Measurements from ENCODE around the gene SEMA4G. TPM values are rescaled to one million over a fixed set of nuclear protein-coding genes. Genes with fewer than 3 reads are reported as not detected.

Gene SEMA4G
- total and polyA plus RNA-seq, 2 experiments from 2014 or later: 5.3 to 8.5 TPM

DNA sequence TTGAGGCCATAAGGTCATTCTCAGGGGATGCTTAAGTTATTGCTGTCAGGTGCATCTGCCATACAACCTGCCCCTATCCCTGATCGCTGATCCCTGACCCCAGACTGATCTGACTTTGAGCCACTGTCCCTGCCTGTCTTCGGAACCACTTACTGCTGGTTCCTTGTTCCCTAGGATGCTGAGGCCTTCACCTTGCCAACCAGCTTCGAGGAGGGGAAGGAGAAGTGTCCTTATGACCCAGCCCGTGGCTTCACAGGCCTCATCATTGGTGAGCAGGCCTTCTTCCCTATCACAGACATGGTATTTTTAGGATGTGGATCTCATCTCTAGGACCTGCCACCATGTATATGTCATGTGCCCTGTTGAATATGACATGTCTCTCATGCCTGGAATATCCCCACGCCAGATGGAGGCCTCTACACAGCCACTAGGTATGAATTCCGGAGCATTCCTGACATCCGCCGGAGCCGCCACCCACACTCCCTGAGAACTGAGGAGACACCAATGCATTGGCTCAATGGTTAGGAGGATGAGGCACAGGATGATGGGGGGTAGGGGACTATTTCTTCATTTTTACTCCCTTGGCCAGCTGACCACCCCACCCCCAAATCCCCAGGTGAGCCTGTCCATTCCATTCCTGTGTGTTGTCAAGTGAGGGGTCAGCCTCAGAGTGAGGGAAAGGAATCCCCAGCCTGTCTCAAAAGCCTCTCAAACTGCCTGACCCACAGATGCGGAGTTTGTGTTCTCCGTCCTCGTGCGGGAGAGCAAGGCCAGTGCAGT lies 9.0 kb downstream of the SEMA4G start:
- Histone ChIP-seq H3K27ac (ENCODE audit: low read depth) (no peak overlapping the region), H3K36me3 (ENCODE audit: insufficient read depth) (no peaks in the 10 kb centered on the region), H3K27me3 (ENCODE audit: insufficient read depth) (no peaks in the 10 kb centered on the region), H3K4me3 (no peak overlapping the region), H3F3A (replicated peaks; ENCODE audit: low read depth) (no peaks in the 10 kb centered on the region), H3K4me2 (no peak overlapping the region), H2AFZ (no peak overlapping the region), H3K4me1 (ENCODE audit: insufficient read depth) (no peaks in the 10 kb centered on the region), H4K20me1 (replicated peaks; ENCODE audit: insufficient read depth) (no peaks in the 10 kb centered on the region), H3K9me2 (ENCODE audit: insufficient read depth) (no peaks in the 10 kb centered on the region), H3K79me2 (replicated peaks; ENCODE audit: insufficient read depth) (no peaks in the 10 kb centered on the region)
- Mint-ChIP-seq H3K4me3 (no peak overlapping the region), H3K27ac (no peak overlapping the region), H3K27me3 (ENCODE audit: insufficient read depth, low read depth, poor library complexity) (peaks cover 7% of the 10 kb centered on the region), H3K4me1 (peaks cover 6% of the 10 kb centered on the region; the same call in 2 of the 3 replicates), H3K9me3 (no peaks in the 10 kb centered on the region), H3K36me3 (ENCODE audit: low read depth) (peaks cover 3% of the 10 kb centered on the region; the same call in 1 of the 3 replicates)
- ATAC-seq: no peak
- DNase-seq (ENCODE audit: low spot score): no peak
- no peak for TF ChIP-seq NANOG (IDR thresholded peaks at IDR 0.05; ENCODE audit: borderline replicate concordance)
- TF ChIP-seq, protein P1, sequence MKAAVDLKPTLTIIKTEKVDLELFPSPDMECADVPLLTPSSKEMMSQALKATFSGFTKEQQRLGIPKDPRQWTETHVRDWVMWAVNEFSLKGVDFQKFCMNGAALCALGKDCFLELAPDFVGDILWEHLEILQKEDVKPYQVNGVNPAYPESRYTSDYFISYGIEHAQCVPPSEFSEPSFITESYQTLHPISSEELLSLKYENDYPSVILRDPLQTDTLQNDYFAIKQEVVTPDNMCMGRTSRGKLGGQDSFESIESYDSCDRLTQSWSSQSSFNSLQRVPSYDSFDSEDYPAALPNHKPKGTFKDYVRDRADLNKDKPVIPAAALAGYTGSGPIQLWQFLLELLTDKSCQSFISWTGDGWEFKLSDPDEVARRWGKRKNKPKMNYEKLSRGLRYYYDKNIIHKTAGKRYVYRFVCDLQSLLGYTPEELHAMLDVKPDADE (IDR thresholded peaks at IDR 0.05): no peak
- TF ChIP-seq ZNF114 (CRISPR knock-in tag; IDR thresholded peaks at IDR 0.05): no peak
- TF ChIP-seq JUNB (IDR thresholded peaks at IDR 0.05; ENCODE audit: unreplicated experiment): no peak
- no peak for TF ChIP-seq ZNF331 (CRISPR knock-in tag; IDR thresholded peaks at IDR 0.05; ENCODE audit: low read depth)
- TF ChIP-seq, protein P2, sequence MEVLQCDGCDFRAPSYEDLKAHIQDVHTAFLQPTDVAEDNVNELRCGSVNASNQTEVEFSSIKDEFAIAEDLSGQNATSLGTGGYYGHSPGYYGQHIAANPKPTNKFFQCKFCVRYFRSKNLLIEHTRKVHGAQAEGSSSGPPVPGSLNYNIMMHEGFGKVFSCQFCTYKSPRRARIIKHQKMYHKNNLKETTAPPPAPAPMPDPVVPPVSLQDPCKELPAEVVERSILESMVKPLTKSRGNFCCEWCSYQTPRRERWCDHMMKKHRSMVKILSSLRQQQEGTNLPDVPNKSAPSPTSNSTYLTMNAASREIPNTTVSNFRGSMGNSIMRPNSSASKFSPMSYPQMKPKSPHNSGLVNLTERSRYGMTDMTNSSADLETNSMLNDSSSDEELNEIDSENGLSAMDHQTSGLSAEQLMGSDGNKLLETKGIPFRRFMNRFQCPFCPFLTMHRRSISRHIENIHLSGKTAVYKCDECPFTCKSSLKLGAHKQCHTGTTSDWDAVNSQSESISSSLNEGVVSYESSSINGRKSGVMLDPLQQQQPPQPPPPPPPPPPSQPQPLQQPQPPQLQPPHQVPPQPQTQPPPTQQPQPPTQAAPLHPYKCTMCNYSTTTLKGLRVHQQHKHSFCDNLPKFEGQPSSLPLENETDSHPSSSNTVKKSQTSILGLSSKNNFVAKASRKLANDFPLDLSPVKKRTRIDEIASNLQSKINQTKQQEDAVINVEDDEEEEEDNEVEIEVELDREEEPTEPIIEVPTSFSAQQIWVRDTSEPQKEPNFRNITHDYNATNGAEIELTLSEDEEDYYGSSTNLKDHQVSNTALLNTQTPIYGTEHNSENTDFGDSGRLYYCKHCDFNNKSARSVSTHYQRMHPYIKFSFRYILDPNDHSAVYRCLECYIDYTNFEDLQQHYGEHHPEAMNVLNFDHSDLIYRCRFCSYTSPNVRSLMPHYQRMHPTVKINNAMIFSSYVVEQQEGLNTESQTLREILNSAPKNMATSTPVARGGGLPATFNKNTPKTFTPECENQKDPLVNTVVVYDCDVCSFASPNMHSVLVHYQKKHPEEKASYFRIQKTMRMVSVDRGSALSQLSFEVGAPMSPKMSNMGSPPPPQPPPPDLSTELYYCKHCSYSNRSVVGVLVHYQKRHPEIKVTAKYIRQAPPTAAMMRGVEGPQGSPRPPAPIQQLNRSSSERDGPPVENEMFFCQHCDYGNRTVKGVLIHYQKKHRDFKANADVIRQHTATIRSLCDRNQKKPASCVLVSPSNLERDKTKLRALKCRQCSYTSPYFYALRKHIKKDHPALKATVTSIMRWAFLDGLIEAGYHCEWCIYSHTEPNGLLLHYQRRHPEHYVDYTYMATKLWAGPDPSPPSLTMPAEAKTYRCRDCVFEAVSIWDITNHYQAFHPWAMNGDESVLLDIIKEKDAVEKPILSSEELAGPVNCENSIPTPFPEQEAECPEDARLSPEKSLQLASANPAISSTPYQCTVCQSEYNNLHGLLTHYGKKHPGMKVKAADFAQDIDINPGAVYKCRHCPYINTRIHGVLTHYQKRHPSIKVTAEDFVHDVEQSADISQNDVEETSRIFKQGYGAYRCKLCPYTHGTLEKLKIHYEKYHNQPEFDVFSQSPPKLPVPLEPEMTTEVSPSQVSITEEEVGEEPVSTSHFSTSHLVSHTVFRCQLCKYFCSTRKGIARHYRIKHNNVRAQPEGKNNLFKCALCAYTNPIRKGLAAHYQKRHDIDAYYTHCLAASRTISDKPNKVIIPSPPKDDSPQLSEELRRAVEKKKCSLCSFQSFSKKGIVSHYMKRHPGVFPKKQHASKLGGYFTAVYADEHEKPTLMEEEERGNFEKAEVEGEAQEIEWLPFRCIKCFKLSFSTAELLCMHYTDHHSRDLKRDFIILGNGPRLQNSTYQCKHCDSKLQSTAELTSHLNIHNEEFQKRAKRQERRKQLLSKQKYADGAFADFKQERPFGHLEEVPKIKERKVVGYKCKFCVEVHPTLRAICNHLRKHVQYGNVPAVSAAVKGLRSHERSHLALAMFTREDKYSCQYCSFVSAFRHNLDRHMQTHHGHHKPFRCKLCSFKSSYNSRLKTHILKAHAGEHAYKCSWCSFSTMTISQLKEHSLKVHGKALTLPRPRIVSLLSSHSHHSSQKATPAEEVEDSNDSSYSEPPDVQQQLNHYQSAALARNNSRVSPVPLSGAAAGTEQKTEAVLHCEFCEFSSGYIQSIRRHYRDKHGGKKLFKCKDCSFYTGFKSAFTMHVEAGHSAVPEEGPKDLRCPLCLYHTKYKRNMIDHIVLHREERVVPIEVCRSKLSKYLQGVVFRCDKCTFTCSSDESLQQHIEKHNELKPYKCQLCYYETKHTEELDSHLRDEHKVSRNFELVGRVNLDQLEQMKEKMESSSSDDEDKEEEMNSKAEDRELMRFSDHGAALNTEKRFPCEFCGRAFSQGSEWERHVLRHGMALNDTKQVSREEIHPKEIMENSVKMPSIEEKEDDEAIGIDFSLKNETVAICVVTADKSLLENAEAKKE (CRISPR knock-in tag; IDR thresholded peaks at IDR 0.05): no peak
- TF ChIP-seq EZH2 (IDR thresholded peaks at IDR 0.05; ENCODE audit: low read depth, unreplicated experiment): no peak
- TF ChIP-seq, protein P3, sequence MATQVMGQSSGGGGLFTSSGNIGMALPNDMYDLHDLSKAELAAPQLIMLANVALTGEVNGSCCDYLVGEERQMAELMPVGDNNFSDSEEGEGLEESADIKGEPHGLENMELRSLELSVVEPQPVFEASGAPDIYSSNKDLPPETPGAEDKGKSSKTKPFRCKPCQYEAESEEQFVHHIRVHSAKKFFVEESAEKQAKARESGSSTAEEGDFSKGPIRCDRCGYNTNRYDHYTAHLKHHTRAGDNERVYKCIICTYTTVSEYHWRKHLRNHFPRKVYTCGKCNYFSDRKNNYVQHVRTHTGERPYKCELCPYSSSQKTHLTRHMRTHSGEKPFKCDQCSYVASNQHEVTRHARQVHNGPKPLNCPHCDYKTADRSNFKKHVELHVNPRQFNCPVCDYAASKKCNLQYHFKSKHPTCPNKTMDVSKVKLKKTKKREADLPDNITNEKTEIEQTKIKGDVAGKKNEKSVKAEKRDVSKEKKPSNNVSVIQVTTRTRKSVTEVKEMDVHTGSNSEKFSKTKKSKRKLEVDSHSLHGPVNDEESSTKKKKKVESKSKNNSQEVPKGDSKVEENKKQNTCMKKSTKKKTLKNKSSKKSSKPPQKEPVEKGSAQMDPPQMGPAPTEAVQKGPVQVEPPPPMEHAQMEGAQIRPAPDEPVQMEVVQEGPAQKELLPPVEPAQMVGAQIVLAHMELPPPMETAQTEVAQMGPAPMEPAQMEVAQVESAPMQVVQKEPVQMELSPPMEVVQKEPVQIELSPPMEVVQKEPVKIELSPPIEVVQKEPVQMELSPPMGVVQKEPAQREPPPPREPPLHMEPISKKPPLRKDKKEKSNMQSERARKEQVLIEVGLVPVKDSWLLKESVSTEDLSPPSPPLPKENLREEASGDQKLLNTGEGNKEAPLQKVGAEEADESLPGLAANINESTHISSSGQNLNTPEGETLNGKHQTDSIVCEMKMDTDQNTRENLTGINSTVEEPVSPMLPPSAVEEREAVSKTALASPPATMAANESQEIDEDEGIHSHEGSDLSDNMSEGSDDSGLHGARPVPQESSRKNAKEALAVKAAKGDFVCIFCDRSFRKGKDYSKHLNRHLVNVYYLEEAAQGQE (IDR thresholded peaks at IDR 0.05; ENCODE audit: unreplicated experiment): no peak
- no peak for TF ChIP-seq POLR2AphosphoS5 (IDR thresholded peaks at IDR 0.05; ENCODE audit: low read depth)
- TF ChIP-seq STAT1 (IDR thresholded peaks at IDR 0.05; ENCODE audit: unreplicated experiment): no peak
- TF ChIP-seq CREB1 (CRISPR knock-in tag; IDR thresholded peaks at IDR 0.05; ENCODE audit: low read depth): no peak
- TF ChIP-seq, protein P4, sequence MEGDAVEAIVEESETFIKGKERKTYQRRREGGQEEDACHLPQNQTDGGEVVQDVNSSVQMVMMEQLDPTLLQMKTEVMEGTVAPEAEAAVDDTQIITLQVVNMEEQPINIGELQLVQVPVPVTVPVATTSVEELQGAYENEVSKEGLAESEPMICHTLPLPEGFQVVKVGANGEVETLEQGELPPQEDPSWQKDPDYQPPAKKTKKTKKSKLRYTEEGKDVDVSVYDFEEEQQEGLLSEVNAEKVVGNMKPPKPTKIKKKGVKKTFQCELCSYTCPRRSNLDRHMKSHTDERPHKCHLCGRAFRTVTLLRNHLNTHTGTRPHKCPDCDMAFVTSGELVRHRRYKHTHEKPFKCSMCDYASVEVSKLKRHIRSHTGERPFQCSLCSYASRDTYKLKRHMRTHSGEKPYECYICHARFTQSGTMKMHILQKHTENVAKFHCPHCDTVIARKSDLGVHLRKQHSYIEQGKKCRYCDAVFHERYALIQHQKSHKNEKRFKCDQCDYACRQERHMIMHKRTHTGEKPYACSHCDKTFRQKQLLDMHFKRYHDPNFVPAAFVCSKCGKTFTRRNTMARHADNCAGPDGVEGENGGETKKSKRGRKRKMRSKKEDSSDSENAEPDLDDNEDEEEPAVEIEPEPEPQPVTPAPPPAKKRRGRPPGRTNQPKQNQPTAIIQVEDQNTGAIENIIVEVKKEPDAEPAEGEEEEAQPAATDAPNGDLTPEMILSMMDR (conservative IDR thresholded peaks at IDR 0.05; ENCODE audit: low read depth in 2 of 2): no peak
- TF ChIP-seq EZH2phosphoT487 (IDR thresholded peaks at IDR 0.05; ENCODE audit: unreplicated experiment): no peak
